Uterus (tissue), 2 donors: ENCODE data around the gene COL6A3.

Experiments
- POLR2A ChIP-seq, 2 donors: fragments of 450-650 bp; IDR thresholded peaks; one replicate each; pipeline ENCODE4 v1.6.1; 2016; ENCODE audit warnings: antibody characterized with exemption in 2 of 2, mild to moderate bottlenecking in 1 of 2, moderate library complexity in 1 of 2
- TF ChIP-seq, protein P1 (sequence below), 4 experiments: fragments of 200-600 bp in 2 of 4; fragments of 450-650 bp in 2 of 4; sonication (generic) in 2 of 4; IDR thresholded peaks; one replicate each; pipeline ENCODE4 v1.5.1; 2016 to 2019; ENCODE audit warnings: antibody characterized with exemption in 4 of 4, mild to moderate bottlenecking in 2 of 4, moderate library complexity in 1 of 4

DNA sequence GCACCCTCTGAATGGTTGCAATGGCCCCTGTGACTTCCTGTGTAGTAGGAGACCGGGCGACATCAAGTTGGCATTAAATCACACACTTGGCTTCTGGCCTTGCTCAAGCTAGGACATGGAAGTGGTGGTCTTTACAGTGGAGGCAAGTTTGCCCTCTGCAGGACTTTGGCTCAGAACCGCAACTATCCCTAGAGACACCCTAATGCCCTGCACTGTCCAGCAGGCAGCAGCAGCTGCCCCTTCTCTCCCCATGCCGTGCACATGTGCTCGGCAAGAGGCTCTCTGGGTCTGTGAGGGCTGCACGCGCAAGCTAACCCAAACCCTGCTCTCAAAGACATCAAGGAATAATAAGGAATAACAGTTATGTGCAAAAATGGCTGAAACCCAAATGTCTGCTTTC lies 106.5 kb downstream of the COL6A3 start:
- TF ChIP-seq, protein P1, sequence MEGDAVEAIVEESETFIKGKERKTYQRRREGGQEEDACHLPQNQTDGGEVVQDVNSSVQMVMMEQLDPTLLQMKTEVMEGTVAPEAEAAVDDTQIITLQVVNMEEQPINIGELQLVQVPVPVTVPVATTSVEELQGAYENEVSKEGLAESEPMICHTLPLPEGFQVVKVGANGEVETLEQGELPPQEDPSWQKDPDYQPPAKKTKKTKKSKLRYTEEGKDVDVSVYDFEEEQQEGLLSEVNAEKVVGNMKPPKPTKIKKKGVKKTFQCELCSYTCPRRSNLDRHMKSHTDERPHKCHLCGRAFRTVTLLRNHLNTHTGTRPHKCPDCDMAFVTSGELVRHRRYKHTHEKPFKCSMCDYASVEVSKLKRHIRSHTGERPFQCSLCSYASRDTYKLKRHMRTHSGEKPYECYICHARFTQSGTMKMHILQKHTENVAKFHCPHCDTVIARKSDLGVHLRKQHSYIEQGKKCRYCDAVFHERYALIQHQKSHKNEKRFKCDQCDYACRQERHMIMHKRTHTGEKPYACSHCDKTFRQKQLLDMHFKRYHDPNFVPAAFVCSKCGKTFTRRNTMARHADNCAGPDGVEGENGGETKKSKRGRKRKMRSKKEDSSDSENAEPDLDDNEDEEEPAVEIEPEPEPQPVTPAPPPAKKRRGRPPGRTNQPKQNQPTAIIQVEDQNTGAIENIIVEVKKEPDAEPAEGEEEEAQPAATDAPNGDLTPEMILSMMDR (IDR thresholded peaks at IDR 0.05): peak in 1 of 4 experiments; percentile 14
- no peak for TF ChIP-seq POLR2A (IDR thresholded peaks at IDR 0.05)
